Esophagus muscularis mucosa (tissue), 4 donors: Measurements from ENCODE around the gene ITPR3.

ENCODE experiments used
- EP300 ChIP-seq: sonication (generic); formaldehyde crosslinking; IDR thresholded peaks from one replicate; pipeline ENCODE4 v1.6.1; 2017; ENCODE audit warnings: antibody characterized with exemption
- POLR2A ChIP-seq: fragments of 450-650 bp; IDR thresholded peaks from one replicate; pipeline ENCODE4 v1.6.1; 2017; ENCODE audit warnings: antibody characterized with exemption, moderate library complexity, mild to moderate bottlenecking, low read depth
- TF ChIP-seq, protein P1 (sequence below), 3 experiments: fragments of 200-600 bp in 2 of 3; fragments of 450-650 bp in 1 of 3; sonication (generic) in 2 of 3; IDR thresholded peaks; one replicate each; pipeline ENCODE4 v1.5.1; 2017 to 2019; ENCODE audit warnings: antibody characterized with exemption in 3 of 3, mild to moderate bottlenecking in 2 of 3, moderate library complexity in 1 of 3

DNA sequence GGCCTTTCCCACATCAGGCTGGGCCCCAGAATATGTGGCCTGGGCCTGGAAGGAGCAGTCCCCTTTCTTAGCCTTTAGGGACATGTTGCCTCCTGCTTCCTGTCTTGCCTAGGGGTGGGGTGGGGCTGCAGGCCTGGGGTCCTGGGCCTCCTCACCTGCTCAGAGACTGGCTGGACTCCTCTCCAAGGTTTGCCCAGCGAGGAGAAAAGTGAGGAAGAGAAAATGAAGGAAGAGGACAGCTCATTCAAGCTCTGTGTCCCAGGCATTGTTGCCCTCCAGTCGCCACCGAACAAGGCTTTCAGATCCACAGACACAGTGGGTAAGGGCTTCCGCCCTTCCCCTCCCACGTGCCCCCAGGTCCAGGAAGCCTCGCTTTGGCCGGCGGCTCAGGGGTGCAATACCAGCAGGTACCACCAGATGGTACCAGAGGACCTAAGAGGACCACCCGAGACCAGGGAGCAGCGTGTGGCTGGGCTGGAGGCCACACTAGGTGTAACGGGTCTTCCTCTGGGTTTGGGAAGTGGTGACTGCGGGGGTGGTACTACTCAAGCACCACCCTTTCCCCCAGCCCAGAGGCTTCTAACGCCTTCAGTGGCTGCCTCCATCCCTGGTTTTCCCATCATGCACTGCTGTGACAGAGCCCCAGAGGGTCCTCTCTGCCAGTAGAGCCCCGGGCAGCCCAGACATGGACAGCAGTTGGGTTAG, 35.6 kb upstream of the ITPR3 start:
- TF ChIP-seq, protein P1, sequence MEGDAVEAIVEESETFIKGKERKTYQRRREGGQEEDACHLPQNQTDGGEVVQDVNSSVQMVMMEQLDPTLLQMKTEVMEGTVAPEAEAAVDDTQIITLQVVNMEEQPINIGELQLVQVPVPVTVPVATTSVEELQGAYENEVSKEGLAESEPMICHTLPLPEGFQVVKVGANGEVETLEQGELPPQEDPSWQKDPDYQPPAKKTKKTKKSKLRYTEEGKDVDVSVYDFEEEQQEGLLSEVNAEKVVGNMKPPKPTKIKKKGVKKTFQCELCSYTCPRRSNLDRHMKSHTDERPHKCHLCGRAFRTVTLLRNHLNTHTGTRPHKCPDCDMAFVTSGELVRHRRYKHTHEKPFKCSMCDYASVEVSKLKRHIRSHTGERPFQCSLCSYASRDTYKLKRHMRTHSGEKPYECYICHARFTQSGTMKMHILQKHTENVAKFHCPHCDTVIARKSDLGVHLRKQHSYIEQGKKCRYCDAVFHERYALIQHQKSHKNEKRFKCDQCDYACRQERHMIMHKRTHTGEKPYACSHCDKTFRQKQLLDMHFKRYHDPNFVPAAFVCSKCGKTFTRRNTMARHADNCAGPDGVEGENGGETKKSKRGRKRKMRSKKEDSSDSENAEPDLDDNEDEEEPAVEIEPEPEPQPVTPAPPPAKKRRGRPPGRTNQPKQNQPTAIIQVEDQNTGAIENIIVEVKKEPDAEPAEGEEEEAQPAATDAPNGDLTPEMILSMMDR (IDR thresholded peaks at IDR 0.05) = peak; percentile 92 to 99 (median 95)
- TF ChIP-seq POLR2A (no peak), EP300 (no peak)
